K562 (cell line): ENCODE data around the gene SAMD8.

Experiments
- CREB1 ChIP-seq, 2 experiments: sonication (generic) in 1 of 2; formaldehyde crosslinking in 1 of 2; IDR thresholded peaks; 2 replicates each; pipeline versions ENCODE4 v1.6.1 to v1.8.0; 2012 to 2022; ENCODE audit warnings: inconsistent platforms in 1 of 2, mild to moderate bottlenecking in 1 of 2, missing genetic modification reagents in 1 of 2, moderate library complexity in 1 of 2
- RCOR1 ChIP-seq, 2 experiments: IDR thresholded peaks; 2 replicates each; pipeline ENCODE4 v1.6.1; 2012; ENCODE audit warnings: low read depth in 2 of 2, low read length in 2 of 2, borderline replicate concordance in 1 of 2, improper control_type of control experiment in 1 of 2
- SIN3A ChIP-seq, 2 experiments: fragments of 150-350 bp in 1 of 2; IDR thresholded peaks; 2 replicates each; pipeline ENCODE4 v1.6.1; 2011 to 2016; ENCODE audit warnings: borderline replicate concordance in 2 of 2, low read depth in 2 of 2, low read length in 2 of 2, mild to moderate bottlenecking in 2 of 2, moderate library complexity in 2 of 2; ENCODE audit not compliant: control insufficient read depth in 1 of 2
- SMARCA4 ChIP-seq: fragments of 450-650 bp; IDR thresholded peaks from 2 replicates; pipeline ENCODE4 v1.6.1; 2016
- ZFP36 ChIP-seq: fragments of 150-350 bp; IDR thresholded peaks from 2 replicates; pipeline ENCODE4 v1.6.1; 2018; ENCODE audit warnings: low read length, low read depth; ENCODE audit not compliant: partially characterized antibody
- TF ChIP-seq, protein P1 (sequence below), 3 experiments: IDR thresholded peaks in 2 of 3; conservative IDR thresholded peaks in 1 of 3; 2 replicates each; pipeline ENCODE4 v1.5.1; 2011 to 2012; ENCODE audit warnings: low read length in 3 of 3, mild to moderate bottlenecking in 3 of 3, control low read depth in 2 of 3, improper control_type of control experiment in 1 of 3, inconsistent platforms in 1 of 3, low read depth in 1 of 3, mixed read lengths in 1 of 3, moderate library complexity in 1 of 3; ENCODE audit not compliant: insufficient read depth in 2 of 3
- TF ChIP-seq, protein P2 (sequence below), 2 experiments: fragments of 450-650 bp; formaldehyde crosslinking in 1 of 2; IDR thresholded peaks; 2 replicates each; pipeline versions ENCODE4 v1.4.0 to v1.6.1; 2014 to 2020; ENCODE audit warnings: mild to moderate bottlenecking in 2 of 2, borderline replicate concordance in 1 of 2, low read depth in 1 of 2

DNA sequence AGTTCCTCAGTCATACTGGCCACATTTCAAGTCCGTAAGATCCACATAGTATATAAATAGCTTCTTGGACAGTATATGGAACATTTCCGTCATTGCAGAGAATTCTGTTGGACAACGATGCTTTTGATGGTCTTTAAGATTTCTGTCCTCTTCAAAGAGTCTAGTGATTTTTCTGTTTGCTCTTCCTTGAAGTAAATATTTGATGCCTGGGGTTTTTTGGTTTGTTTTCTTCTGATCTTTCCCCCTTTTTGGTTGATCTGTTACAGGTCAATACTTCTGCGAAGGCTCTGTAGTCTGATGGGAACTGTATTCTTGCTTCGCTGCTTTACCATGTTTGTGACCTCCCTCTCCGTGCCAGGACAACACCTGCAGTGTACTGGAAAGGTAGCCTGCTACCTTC lies 56.8 kb downstream of the SAMD8 start:
- no peak for TF ChIP-seq ZFP36
- TF ChIP-seq, protein P1, sequence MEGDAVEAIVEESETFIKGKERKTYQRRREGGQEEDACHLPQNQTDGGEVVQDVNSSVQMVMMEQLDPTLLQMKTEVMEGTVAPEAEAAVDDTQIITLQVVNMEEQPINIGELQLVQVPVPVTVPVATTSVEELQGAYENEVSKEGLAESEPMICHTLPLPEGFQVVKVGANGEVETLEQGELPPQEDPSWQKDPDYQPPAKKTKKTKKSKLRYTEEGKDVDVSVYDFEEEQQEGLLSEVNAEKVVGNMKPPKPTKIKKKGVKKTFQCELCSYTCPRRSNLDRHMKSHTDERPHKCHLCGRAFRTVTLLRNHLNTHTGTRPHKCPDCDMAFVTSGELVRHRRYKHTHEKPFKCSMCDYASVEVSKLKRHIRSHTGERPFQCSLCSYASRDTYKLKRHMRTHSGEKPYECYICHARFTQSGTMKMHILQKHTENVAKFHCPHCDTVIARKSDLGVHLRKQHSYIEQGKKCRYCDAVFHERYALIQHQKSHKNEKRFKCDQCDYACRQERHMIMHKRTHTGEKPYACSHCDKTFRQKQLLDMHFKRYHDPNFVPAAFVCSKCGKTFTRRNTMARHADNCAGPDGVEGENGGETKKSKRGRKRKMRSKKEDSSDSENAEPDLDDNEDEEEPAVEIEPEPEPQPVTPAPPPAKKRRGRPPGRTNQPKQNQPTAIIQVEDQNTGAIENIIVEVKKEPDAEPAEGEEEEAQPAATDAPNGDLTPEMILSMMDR (IDR thresholded peaks at IDR 0.05 in 2 of 3, conservative IDR thresholded peaks at IDR 0.05 in 1 of 3; ENCODE audit: insufficient read depth in 2 of 3, low read depth in 1 of 3, low read length in 3 of 3), result no peak
- TF ChIP-seq, protein P2, sequence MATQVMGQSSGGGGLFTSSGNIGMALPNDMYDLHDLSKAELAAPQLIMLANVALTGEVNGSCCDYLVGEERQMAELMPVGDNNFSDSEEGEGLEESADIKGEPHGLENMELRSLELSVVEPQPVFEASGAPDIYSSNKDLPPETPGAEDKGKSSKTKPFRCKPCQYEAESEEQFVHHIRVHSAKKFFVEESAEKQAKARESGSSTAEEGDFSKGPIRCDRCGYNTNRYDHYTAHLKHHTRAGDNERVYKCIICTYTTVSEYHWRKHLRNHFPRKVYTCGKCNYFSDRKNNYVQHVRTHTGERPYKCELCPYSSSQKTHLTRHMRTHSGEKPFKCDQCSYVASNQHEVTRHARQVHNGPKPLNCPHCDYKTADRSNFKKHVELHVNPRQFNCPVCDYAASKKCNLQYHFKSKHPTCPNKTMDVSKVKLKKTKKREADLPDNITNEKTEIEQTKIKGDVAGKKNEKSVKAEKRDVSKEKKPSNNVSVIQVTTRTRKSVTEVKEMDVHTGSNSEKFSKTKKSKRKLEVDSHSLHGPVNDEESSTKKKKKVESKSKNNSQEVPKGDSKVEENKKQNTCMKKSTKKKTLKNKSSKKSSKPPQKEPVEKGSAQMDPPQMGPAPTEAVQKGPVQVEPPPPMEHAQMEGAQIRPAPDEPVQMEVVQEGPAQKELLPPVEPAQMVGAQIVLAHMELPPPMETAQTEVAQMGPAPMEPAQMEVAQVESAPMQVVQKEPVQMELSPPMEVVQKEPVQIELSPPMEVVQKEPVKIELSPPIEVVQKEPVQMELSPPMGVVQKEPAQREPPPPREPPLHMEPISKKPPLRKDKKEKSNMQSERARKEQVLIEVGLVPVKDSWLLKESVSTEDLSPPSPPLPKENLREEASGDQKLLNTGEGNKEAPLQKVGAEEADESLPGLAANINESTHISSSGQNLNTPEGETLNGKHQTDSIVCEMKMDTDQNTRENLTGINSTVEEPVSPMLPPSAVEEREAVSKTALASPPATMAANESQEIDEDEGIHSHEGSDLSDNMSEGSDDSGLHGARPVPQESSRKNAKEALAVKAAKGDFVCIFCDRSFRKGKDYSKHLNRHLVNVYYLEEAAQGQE (IDR thresholded peaks at IDR 0.05; ENCODE audit: borderline replicate concordance), result no peak
- TF ChIP-seq, protein P2 (CRISPR knock-in tag; IDR thresholded peaks at IDR 0.05; ENCODE audit: low read depth), result no peak
- TF ChIP-seq CREB1 (IDR thresholded peaks at IDR 0.05), result no peak
- TF ChIP-seq CREB1 (CRISPR knock-in tag; IDR thresholded peaks at IDR 0.05), result no peak
- no peak for TF ChIP-seq SIN3A (IDR thresholded peaks at IDR 0.05; ENCODE audit: borderline replicate concordance in 2 of 2, control insufficient read depth in 1 of 2, low read depth in 2 of 2, low read length in 2 of 2)
- TF ChIP-seq RCOR1 (IDR thresholded peaks at IDR 0.05; ENCODE audit: borderline replicate concordance in 1 of 2, low read depth in 2 of 2, low read length in 2 of 2), result no peak
- TF ChIP-seq SMARCA4, result no peak
